Body of pancreas (tissue), 4 donors: Measurements from ENCODE around the gene COA8.

Source experiments
- POLR2A ChIP-seq, 3 donors: fragments of 450-650 bp; IDR thresholded peaks; one replicate each; pipeline ENCODE4 v1.6.1; 2016; ENCODE audit warnings: antibody characterized with exemption in 3 of 3, mild to moderate bottlenecking in 2 of 3
- TF ChIP-seq, protein P1 (sequence below), 7 experiments: fragments of 450-650 bp in 4 of 7; fragments of 200-600 bp in 3 of 7; sonication (generic) in 3 of 7; IDR thresholded peaks; one replicate each; pipeline ENCODE4 v1.5.1; 2016 to 2019; ENCODE audit warnings: antibody characterized with exemption in 7 of 7

DNA sequence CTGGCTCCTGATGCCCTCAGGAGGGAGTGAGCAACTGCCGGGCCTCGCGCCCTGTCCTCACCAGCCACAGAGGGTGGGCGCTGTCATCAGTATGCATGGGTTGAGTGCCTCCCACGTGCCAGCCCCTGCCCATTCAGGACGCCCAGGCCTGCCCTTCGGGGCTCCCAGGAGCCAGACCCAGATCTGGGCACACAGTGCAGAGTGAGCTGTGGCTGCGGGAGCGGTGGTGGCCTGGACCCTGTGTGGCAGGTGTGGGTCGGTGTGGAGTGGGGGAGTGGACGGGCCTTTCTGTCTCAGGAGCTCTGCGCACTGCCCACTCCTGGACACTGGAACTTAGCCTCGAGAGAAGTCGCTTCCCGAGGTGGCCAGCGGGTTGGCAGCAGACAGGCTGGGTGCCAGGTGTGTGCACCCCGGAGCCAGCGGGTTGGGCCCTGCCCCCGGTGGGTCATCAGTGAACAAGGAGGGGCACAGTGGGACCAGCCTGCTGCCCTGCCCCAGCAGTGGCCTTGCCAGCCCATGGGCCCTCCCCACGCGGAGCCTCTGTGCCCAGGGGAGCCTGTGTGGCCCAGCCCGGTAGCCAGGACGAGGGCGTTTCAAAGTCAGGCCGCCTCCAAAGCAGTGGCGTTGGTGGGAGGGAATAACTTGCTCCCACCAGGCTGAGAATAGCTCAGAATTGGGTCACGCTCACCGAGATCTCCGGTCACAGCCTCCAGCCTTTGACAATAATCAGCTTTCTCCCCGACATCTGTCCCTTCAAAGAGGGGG lies 24.3 kb upstream of the COA8 start:
- TF ChIP-seq, protein P1, sequence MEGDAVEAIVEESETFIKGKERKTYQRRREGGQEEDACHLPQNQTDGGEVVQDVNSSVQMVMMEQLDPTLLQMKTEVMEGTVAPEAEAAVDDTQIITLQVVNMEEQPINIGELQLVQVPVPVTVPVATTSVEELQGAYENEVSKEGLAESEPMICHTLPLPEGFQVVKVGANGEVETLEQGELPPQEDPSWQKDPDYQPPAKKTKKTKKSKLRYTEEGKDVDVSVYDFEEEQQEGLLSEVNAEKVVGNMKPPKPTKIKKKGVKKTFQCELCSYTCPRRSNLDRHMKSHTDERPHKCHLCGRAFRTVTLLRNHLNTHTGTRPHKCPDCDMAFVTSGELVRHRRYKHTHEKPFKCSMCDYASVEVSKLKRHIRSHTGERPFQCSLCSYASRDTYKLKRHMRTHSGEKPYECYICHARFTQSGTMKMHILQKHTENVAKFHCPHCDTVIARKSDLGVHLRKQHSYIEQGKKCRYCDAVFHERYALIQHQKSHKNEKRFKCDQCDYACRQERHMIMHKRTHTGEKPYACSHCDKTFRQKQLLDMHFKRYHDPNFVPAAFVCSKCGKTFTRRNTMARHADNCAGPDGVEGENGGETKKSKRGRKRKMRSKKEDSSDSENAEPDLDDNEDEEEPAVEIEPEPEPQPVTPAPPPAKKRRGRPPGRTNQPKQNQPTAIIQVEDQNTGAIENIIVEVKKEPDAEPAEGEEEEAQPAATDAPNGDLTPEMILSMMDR (IDR thresholded peaks at IDR 0.05), result no peak
- peak in 1 of 3 donors; percentile 10 for TF ChIP-seq POLR2A (IDR thresholded peaks at IDR 0.05)
